HG02798 (cell line): Measurements from ENCODE around the gene LINGO1.

Source experiments
- ATAC-seq: cut with Tn5 transposase; IDR thresholded peaks from one replicate; pipeline ENCODE4 v1.9.1; 2021; ENCODE audit warnings: mild to moderate bottlenecking; ENCODE audit not compliant: unreplicated experiment, poor library complexity

The LINGO1 gene

DNA sequence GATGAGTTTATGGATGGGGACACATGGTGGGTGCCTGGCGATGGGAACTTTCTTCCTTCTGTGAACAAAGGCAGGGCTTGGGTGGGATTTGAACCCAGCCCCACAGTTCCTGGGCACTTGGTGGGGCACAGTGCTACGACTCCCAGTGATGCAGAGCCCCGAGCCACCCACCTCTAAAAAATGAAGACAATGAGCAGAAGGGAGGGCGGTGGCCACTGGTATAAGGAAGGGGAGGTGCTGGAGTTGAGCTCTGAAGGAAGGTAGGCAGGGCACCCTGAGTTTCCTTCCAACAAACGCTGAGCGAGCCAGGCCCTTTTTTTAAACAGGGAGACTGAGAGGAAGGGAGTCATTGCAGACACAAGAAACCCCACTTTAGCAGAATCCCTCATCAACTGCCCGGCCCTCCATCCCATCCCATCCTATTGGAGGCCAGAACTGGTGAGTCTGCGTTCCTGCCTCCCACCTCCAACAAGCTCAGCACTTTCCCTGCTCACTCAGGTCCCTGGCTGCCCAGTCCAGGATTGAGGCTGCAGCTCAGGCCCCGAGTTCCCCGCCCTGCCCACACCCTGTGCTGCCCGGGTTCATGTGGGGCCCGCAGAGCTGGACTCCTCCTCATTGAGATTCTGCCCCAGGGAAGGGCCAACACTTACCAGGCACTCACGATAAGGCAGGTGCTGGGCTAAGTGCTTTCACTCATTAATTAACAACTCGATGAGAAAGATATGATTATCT is 57.3 kb downstream of the LINGO1 start:
- ATAC-seq: no peak

- ATAC-seq: no peak
These were observed 58.0 kb downstream of the LINGO1 start for GRCh38 chr15:77574521-77575202.

- no peak for ATAC-seq
These were observed 58.9 kb downstream of the LINGO1 start for GRCh38 chr15:77573802-77574201.

- ATAC-seq: no peak
These were observed 60.5 kb downstream of the LINGO1 start for GRCh38 chr15:77572186-77572585.

DNA sequence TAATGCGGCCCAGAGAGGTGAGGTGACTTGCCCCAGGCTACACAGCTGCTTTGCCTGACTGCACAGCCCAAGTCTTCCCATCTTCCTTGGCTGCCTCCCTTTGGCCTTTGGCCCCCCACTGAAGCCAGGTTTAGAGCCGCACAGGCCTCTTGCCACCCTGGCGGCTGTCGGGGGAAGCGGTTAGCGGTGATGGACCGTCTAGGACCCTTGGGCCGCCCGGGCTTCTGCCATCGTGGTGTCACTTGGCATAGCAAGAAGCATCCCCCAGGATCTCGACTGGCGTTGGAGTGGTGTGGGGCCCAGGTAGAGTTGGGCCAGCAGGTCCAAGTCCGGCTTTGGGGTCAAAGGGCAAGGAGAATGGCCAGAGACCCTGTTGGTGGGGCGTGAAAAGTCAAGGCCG is 61.0 kb downstream of the LINGO1 start:
- no peak for ATAC-seq

- ATAC-seq: no peak
These were observed 61.5 kb downstream of the LINGO1 start for GRCh38 chr15:77571181-77571580.

- no peak for ATAC-seq
These were observed 63.0 kb downstream of the LINGO1 start for GRCh38 chr15:77569729-77570125.

- ATAC-seq: no peak
These were observed 63.6 kb downstream of the LINGO1 start for GRCh38 chr15:77568973-77569728.

GRCh38 chr15:77568014-77568972 is 64.4 kb downstream of the LINGO1 start:
- no peak for ATAC-seq

DNA sequence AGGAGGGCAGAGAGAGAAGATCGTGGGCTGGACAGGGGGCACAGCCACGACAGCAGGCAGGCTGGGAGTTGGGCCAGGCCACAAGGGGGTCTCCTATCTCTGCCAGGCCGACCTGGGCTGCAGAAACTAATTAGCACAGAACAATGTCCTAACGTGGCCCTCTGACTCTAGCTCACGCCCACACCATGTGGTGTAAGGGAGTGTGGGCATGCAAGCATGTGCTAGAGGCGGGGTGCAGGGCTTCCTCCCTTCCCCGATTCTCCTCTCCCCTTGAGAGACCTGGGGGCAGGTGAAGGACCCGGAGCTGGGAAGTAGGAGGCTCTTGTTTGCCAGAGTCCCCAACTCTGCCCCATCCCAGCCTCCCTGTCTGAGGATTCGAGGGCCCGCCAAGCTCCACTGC is 65.5 kb downstream of the LINGO1 start:
- no peak for ATAC-seq

GRCh38 chr15:77566092-77566491 is 66.6 kb downstream of the LINGO1 start:
- ATAC-seq: no peak

- ATAC-seq: no peak
These were observed 67.3 kb downstream of the LINGO1 start for GRCh38 chr15:77565378-77565915.

DNA sequence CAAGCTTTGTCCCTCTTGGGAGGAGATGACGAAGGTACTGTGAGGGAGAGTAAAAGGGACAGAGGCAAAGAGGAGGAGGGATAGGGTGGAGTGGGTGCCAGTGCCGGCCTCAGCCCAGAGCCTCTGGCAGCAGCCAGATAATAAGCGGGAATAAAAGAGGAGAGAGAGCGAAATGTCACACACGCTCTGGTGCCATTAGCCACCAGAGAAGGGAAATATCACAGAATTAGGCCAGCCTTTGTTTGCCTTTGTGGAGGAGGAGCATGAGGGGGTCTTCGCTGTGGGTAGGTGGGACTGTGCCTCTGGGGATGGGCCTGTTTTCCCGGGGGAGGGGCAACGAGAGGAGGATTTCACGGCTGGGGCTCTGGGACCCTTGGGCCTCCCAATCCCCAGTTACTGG is 67.8 kb downstream of the LINGO1 start:
- no peak for ATAC-seq

GRCh38 chr15:77564341-77564740 is 68.4 kb downstream of the LINGO1 start:
- ATAC-seq: no peak

DNA sequence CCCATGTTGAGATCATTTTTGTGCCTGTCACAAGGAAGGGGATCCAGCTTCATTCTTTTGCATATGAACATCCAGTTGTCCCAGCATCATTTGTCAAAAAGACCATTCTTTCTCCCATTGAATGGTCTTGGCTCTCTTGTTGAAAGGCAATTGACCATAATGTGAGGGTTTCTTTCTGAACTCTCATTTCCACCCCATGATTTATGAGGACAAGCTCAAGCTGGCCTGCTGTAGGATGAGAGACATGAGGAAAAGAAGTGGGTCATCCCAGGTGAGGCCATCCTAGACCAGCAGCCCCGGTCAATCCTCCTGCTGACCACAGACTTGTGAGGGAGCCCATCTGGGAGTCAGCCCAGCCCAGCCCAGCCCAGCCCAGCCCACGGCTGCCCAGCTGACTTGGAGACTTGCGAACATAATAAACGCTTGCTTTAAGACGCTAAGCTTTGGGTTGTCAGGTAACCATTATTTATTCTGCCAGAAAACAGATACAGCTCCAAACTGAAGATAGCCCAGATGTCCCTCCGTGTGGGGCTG is 69.0 kb downstream of the LINGO1 start:
- ATAC-seq: no peak
